GM12873 (cell line): ENCODE measurements around the gene LRCH1.

Experiments used
- TF ChIP-seq, protein P1 (sequence below): IDR thresholded peaks from 2 replicates; pipeline ENCODE4 v1.5.1; 2012; ENCODE audit warnings: low read depth, mild to moderate bottlenecking, moderate library complexity, low read length, control low read depth; ENCODE audit not compliant: insufficient read depth; ENCODE audit errors: missing control alignments

The LRCH1 gene

DNA sequence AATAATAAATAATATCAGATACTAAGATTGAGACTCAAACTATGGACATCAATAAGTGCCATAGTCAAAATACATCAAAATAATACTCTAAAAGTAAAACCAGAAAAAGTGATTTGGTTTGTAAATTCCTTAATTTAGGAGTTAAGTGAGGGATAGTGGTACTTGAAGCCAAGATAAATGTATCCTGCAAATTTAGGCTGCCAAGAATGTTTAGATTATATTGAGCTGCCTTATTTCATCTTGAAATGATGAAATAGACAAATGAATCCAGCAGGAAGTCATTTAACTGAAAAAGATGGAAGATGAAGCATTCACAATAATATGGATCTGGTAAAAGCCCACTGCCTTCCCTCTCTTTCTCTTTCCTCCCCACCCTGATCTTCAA, 112.3 kb downstream of the LRCH1 start:
- TF ChIP-seq, protein P1, sequence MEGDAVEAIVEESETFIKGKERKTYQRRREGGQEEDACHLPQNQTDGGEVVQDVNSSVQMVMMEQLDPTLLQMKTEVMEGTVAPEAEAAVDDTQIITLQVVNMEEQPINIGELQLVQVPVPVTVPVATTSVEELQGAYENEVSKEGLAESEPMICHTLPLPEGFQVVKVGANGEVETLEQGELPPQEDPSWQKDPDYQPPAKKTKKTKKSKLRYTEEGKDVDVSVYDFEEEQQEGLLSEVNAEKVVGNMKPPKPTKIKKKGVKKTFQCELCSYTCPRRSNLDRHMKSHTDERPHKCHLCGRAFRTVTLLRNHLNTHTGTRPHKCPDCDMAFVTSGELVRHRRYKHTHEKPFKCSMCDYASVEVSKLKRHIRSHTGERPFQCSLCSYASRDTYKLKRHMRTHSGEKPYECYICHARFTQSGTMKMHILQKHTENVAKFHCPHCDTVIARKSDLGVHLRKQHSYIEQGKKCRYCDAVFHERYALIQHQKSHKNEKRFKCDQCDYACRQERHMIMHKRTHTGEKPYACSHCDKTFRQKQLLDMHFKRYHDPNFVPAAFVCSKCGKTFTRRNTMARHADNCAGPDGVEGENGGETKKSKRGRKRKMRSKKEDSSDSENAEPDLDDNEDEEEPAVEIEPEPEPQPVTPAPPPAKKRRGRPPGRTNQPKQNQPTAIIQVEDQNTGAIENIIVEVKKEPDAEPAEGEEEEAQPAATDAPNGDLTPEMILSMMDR: no peak

DNA sequence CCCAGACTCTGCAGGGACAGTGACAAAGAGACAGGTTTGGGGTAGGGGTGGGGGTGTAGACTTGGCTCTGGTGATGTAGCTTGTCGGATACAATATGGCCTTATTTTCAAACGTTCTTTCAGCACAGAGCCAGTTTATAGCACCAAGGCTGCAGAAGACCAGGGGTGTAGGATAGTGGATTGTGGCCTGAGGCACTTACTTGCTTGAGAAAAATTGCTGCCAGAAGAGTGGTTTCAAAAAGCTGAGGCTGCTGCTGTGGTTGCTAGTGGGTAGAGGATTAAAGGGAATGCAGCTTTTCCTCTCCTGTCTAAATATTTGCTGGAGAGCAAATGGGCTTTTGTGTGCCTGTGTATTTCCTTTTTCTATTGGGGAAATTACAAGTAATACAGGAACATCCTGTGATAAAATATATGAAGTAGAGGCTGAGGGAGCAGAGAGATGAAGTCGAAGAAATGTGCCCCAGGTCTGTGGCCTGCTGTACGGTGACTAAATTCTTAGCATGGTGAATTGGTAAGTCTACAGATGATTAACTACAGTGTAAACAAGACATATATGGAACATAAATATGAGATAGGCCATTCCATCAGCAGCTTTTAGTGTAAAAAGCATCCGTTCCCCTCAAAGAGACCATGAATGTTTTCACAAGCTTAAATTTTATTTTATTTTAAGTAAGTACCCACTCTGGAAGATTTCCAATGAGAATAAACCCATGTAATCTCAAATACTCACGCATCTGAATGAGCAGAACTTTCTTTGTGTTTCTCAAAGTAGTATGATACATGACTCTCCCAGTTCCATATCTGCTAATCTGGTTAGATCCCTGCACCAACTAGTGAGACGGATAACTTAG, 112.9 kb downstream of the LRCH1 start:
- TF ChIP-seq, protein P1: no peak

DNA sequence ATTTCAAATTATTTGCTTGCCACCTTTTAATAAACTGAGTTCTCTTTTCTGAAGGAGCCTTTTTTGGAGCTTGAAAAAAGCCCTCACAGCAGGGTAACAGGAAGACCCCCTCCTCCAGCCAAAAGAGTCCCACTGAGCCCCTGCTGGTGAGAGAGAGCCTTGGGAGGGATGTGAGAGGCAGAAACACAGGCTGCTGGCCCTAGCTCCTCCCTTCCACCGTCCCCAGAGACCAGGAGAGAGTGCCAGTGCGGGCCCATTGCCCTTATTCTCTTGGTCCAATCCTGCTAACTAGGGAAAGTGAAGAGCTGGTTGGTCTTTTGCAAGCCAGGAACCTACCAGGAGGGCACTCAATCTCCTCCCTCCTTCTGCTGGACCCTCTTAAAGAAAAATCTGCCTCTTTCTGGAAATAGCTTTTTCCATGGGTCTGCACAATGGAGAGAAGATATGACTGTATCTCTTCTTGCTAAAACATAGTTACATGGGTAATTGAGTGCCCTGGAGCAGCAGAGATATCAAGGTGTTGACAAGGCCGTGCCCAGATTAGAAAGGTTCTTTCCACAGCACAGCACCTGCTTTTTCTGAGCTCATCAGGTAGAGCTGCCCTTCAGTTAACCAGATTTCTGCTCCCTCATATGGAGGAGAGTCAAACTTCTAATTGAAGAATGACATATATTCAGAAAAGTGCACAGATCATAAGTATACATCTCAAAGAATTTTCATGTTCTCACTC, 113.9 kb downstream of the LRCH1 start:
- TF ChIP-seq, protein P1: peak; percentile 23

DNA sequence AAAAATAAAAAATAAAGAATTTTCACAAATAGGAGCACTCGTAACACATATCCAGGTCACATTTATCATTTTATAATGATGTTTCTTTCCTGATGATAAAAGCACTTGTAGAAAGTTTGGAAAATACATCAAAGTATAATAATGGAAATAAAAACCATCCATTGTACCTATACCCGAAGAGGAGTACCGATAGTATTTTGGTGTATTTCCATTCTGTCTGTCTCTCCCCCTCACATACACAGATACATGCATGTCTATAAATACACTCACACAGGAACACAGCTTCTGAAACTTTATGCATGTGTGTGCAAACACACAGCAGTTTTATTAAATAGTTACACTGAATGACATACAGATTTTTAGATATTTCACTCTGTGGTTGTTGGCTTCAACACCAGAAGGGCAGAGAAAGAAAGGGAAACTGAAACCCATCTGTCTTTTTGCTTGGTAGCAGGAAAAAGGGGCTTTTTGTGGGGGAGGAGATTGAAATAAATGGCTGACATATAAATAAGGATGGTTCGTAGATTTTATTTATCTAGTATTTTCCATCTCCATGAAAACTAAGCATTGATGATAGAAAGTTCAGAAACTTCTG, 114.8 kb downstream of the LRCH1 start:
- TF ChIP-seq, protein P1: no peak

DNA sequence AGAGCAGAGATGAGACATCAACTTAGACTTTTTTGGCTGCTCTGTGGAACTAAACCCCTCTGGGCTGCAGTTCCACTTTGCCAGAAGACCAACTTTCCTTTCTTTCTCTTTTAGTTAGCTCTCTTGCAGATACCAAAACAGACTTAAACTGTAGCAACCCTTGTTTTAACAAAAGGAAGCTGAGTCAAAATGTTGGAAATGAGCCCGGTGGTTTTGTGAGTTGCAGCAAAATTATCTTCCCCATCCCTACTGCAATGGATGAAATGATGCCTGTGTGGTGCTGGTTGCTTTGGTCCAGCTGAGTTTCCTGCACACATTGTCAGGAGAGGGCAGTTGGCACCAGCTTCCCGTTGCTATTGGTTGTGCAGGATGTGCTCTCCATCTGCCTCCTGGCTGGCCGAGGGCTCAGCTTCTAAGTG, 115.3 kb downstream of the LRCH1 start:
- TF ChIP-seq, protein P1: no peak

DNA sequence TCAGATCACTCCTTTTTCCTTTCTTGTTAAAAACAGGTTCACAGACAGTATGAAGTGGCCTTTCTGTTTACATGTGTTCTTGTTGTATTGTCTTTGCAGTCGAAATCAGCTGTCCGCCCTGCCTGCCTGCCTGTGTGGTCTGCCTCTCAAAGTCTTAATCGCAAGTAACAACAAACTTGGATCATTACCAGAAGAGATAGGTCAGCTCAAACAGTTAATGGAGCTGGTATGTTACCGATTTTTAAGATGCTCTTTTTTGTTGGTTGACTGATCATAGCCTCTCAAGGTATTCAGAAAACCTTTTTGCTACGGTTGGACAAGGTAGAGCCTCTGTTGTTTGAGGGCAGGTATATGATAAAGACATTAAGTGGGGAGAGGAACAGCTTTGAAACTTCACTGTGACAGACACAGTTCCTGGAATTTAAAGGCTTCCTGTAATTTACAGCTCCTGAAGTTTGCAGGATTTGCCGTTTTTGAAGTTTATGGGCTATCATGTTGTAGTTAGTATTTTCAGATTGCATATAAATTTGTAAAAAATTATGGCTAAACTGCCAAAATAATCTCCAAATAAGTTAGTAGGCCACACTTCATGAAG, 116.1 kb downstream of the LRCH1 start:
- TF ChIP-seq, protein P1: no peak
